Measurements from ENCODE around the gene HRH2. TPM values are rescaled to one million over a fixed set of nuclear protein-coding genes. Genes with fewer than 3 reads are reported as not detected.
A peak's percentile ranks its signal among the peaks of the same experiment; 100 is the strongest.

HRH2 gene
- total RNA-seq, 5 donors from 2014 or later (not counting 1 experiment from before 2014, with no cell fraction given): 2.9 to 14.4 (median 5.5) TPM

- POLR2A ChIA-PET: interaction anchor here in 1 of 2 donors (0.6 kb wide), 1 partner anchor 16 kb away, joined by 6 read pairs; no protein-coding TSS in a partner anchor
- H3K27me3 ChIP-seq (replicated peaks in 1 of 2; ENCODE audit: control insufficient read depth in 2 of 2, extremely low read depth in 1 of 2, insufficient read depth in 2 of 2, low read length in 1 of 2): peaks cover 0 to 4% of the 10 kb centered on the region in 2 experiments
These were observed 4.9 kb upstream of the HRH2 start for GRCh38 chr5:175652741-175653663.

GRCh38 chr5:175653763-175654162 is 4.1 kb upstream of the HRH2 start:
- WGBS (ENCODE audit: insufficient coverage): 98% methylated on average over 4 of the region's 4 CpGs
- H3K27me3 Mint-ChIP-seq: peaks cover 0 to 8% of the 10 kb centered on the region in 2 donors
- DNase-seq (no peak), ATAC-seq (replicated peaks in 1 of 4) (no peak)
- ChIA-PET CTCF (no interaction called here), POLR2A (interaction anchor here in 1 of 2 donors (0.6 kb wide), 1 partner anchor 16 kb away, joined by 6 read pairs; no protein-coding TSS in a partner anchor)
- peaks cover 56 to 87% of the 10 kb centered on the region in 2 experiments for H3K4me1 ChIP-seq (ENCODE audit: control insufficient read depth in 1 of 2, extremely low read depth in 1 of 2, insufficient read depth in 2 of 2, low read length in 2 of 2)
- peak overlapping the region; percentile 39 to 95 (median 63) for H3K4me3 Mint-ChIP-seq
- no peaks in the 10 kb centered on the region for H3K36me3 ChIP-seq (ENCODE audit: control insufficient read depth in 2 of 2, extremely low read depth in 1 of 2, insufficient read depth in 1 of 2, low read length in 1 of 2)
- H3K9me3 Mint-ChIP-seq: peaks cover 0 to 13% (median 7%) of the 10 kb centered on the region in 3 donors
- no peaks in the 10 kb centered on the region for H3K9me3 ChIP-seq
- H3K36me3 Mint-ChIP-seq: no peaks in the 10 kb centered on the region
- peak overlapping the region in 1 of 2 donors; percentile 49 for H3K4me3 ChIP-seq (ENCODE audit: control insufficient read depth in 1 of 2, extremely low read depth in 1 of 2, low read length in 1 of 2)
- peaks cover 79 to 94% (median 88%) of the 10 kb centered on the region in 3 donors for H3K4me1 Mint-ChIP-seq
- peaks cover 0 to 10% of the 10 kb centered on the region in 2 experiments for H3K27me3 ChIP-seq (replicated peaks in 1 of 2; ENCODE audit: control insufficient read depth in 2 of 2, extremely low read depth in 1 of 2, insufficient read depth in 2 of 2, low read length in 1 of 2)
- H3K27ac Mint-ChIP-seq: peak overlapping the region; percentile 83 to 89
- H3K27ac ChIP-seq (ENCODE audit: low read length): peak overlapping the region; percentile 66

More at GRCh38 chr5:175652741-175653663, 4.9 kb upstream of the HRH2 start:
- ATAC-seq (replicated peaks in 1 of 4): peak; percentile 83 to 95 (median 88)
- Mint-ChIP-seq H3K9me3 (peaks cover 0 to 16% (median 7%) of the 10 kb centered on the region in 3 donors), H3K4me3 (peak overlapping the region; percentile 56 to 95 (median 63)), H3K27ac (peak overlapping the region; percentile 83 to 89), H3K4me1 (peaks cover 78 to 91% (median 85%) of the 10 kb centered on the region in 3 donors), H3K27me3 (peaks cover 0 to 6% of the 10 kb centered on the region in 2 donors), H3K36me3 (no peaks in the 10 kb centered on the region)
- 11% methylated on average over 7 of the region's 11 CpGs for WGBS (ENCODE audit: insufficient coverage)
- Histone ChIP-seq H3K4me1 (ENCODE audit: control insufficient read depth in 1 of 2, extremely low read depth in 1 of 2, insufficient read depth in 2 of 2, low read length in 2 of 2) (peaks cover 54 to 80% of the 10 kb centered on the region in 2 experiments), H3K36me3 (ENCODE audit: control insufficient read depth in 2 of 2, extremely low read depth in 1 of 2, insufficient read depth in 1 of 2, low read length in 1 of 2) (no peaks in the 10 kb centered on the region), H3K9me3 (no peaks in the 10 kb centered on the region), H3K27ac (ENCODE audit: low read length) (peak overlapping the region; percentile 66), H3K4me3 (ENCODE audit: control insufficient read depth in 1 of 2, extremely low read depth in 1 of 2, low read length in 1 of 2) (peak overlapping the region; percentile 25 to 49)
- DNase-seq: peak; percentile 39 to 80 (median 58)
- CTCF ChIA-PET: interaction anchor here in 1 of 2 donors (0.6 kb wide), 1 partner anchor 85 kb away, joined by 4 read pairs; no protein-coding TSS in a partner anchor

- DNase-seq (no peak), ATAC-seq (replicated peaks in 1 of 4) (no peak)
- Histone ChIP-seq H3K4me3 (ENCODE audit: control insufficient read depth in 1 of 2, extremely low read depth in 1 of 2, low read length in 1 of 2) (no peak overlapping the region), H3K27ac (ENCODE audit: low read length) (peak overlapping the region; percentile 26), H3K4me1 (ENCODE audit: control insufficient read depth in 1 of 2, extremely low read depth in 1 of 2, insufficient read depth in 2 of 2, low read length in 2 of 2) (peaks cover 56 to 91% of the 10 kb centered on the region in 2 experiments), H3K36me3 (ENCODE audit: control insufficient read depth in 2 of 2, extremely low read depth in 1 of 2, insufficient read depth in 1 of 2, low read length in 1 of 2) (no peaks in the 10 kb centered on the region), H3K27me3 (replicated peaks in 1 of 2; ENCODE audit: control insufficient read depth in 2 of 2, extremely low read depth in 1 of 2, insufficient read depth in 2 of 2, low read length in 1 of 2) (peaks cover 0 to 13% of the 10 kb centered on the region in 2 experiments), H3K9me3 (no peaks in the 10 kb centered on the region)
- Mint-ChIP-seq H3K9me3 (peaks cover 0 to 9% (median 4%) of the 10 kb centered on the region in 3 donors), H3K27ac (peak overlapping the region; percentile 83 to 89), H3K4me1 (peaks cover 84 to 94% (median 88%) of the 10 kb centered on the region in 3 donors), H3K27me3 (peaks cover 0 to 8% of the 10 kb centered on the region in 2 donors), H3K4me3 (peak overlapping the region in 1 of 3 donors; percentile 95), H3K36me3 (no peaks in the 10 kb centered on the region)
- WGBS (ENCODE audit: insufficient coverage): 80% methylated on average over 5 of the region's 7 CpGs
- POLR2A ChIA-PET: no interaction called here
- CTCF ChIA-PET: interaction anchor here in 1 of 2 donors (1.0 kb wide), 1 partner anchor 120 kb away, joined by 3 read pairs; no protein-coding TSS in a partner anchor
These were observed 3.5 kb upstream of the HRH2 start for GRCh38 chr5:175654339-175654738.

- ChIA-PET POLR2A (no interaction called here), CTCF (interaction anchor here in 1 of 2 donors (1.0 kb wide), 1 partner anchor 121 kb away, joined by 3 read pairs; no protein-coding TSS in a partner anchor)
- Mint-ChIP-seq H3K27me3 (peaks cover 0 to 8% of the 10 kb centered on the region in 2 donors), H3K27ac (peak overlapping the region; percentile 83 to 89), H3K36me3 (no peaks in the 10 kb centered on the region), H3K4me1 (peaks cover 89 to 95% (median 92%) of the 10 kb centered on the region in 3 donors), H3K4me3 (peak overlapping the region in 1 of 3 donors; percentile 95), H3K9me3 (peaks cover 0 to 6% (median 4%) of the 10 kb centered on the region in 3 donors)
- Histone ChIP-seq H3K36me3 (ENCODE audit: control insufficient read depth in 2 of 2, extremely low read depth in 1 of 2, insufficient read depth in 1 of 2, low read length in 1 of 2) (no peaks in the 10 kb centered on the region), H3K27me3 (replicated peaks in 1 of 2; ENCODE audit: control insufficient read depth in 2 of 2, extremely low read depth in 1 of 2, insufficient read depth in 2 of 2, low read length in 1 of 2) (peaks cover 0 to 11% of the 10 kb centered on the region in 2 experiments), H3K9me3 (no peaks in the 10 kb centered on the region), H3K4me3 (ENCODE audit: control insufficient read depth in 1 of 2, extremely low read depth in 1 of 2, low read length in 1 of 2) (no peak overlapping the region), H3K4me1 (ENCODE audit: control insufficient read depth in 1 of 2, extremely low read depth in 1 of 2, insufficient read depth in 2 of 2, low read length in 2 of 2) (peaks cover 56 to 91% of the 10 kb centered on the region in 2 experiments), H3K27ac (ENCODE audit: low read length) (peak overlapping the region; percentile 26)
- ATAC-seq (replicated peaks in 1 of 4) (no peak), DNase-seq (no peak)
- WGBS (ENCODE audit: insufficient coverage): 81% methylated on average over 7 of the region's 8 CpGs
These were observed 3.1 kb upstream of the HRH2 start for GRCh38 chr5:175654807-175655206.

GRCh38 chr5:175655411-175655810 is 2.5 kb upstream of the HRH2 start:
- WGBS (ENCODE audit: insufficient coverage): 78% methylated on average over 1 of the region's 2 CpGs
- Histone ChIP-seq H3K4me3 (ENCODE audit: control insufficient read depth in 1 of 2, extremely low read depth in 1 of 2, low read length in 1 of 2) (no peak overlapping the region), H3K4me1 (ENCODE audit: control insufficient read depth in 1 of 2, extremely low read depth in 1 of 2, insufficient read depth in 2 of 2, low read length in 2 of 2) (peaks cover 56 to 91% of the 10 kb centered on the region in 2 experiments), H3K27me3 (replicated peaks in 1 of 2; ENCODE audit: control insufficient read depth in 2 of 2, extremely low read depth in 1 of 2, insufficient read depth in 2 of 2, low read length in 1 of 2) (peaks cover 0 to 9% of the 10 kb centered on the region in 2 experiments), H3K36me3 (ENCODE audit: control insufficient read depth in 2 of 2, extremely low read depth in 1 of 2, insufficient read depth in 1 of 2, low read length in 1 of 2) (no peaks in the 10 kb centered on the region), H3K27ac (ENCODE audit: low read length) (peak overlapping the region; percentile 26), H3K9me3 (no peaks in the 10 kb centered on the region)
- DNase-seq (no peak), ATAC-seq (replicated peaks in 1 of 4) (no peak)
- Mint-ChIP-seq H3K36me3 (peaks cover 5% of the 10 kb centered on the region), H3K27ac (peak overlapping the region; percentile 48 to 74), H3K4me1 (peaks cover 92 to 97% (median 94%) of the 10 kb centered on the region in 3 donors), H3K4me3 (peak overlapping the region in 1 of 3 donors; percentile 95), H3K9me3 (peaks cover 0 to 4% (median 4%) of the 10 kb centered on the region in 3 donors), H3K27me3 (peaks cover 0 to 8% of the 10 kb centered on the region in 2 donors)
- POLR2A ChIA-PET: no interaction called here
- CTCF ChIA-PET: no interaction called here

- H3K27me3 Mint-ChIP-seq: peaks cover 0 to 8% of the 10 kb centered on the region in 2 donors
- H3K27ac ChIP-seq (ENCODE audit: low read length): no peak overlapping the region
- no peaks in the 10 kb centered on the region for H3K9me3 ChIP-seq
- WGBS (ENCODE audit: insufficient coverage): 72% methylated on average over 2 of the region's 8 CpGs
- peaks cover 87 to 97% (median 91%) of the 10 kb centered on the region in 3 donors for H3K4me1 Mint-ChIP-seq
- DNase-seq: no peak
- peaks cover 16% of the 10 kb centered on the region for H3K36me3 Mint-ChIP-seq
- H3K4me3 ChIP-seq (ENCODE audit: control insufficient read depth in 1 of 2, extremely low read depth in 1 of 2, low read length in 1 of 2): no peak overlapping the region
- no peaks in the 10 kb centered on the region for H3K9me3 Mint-ChIP-seq
- peaks cover 46 to 78% of the 10 kb centered on the region in 2 experiments for H3K4me1 ChIP-seq (ENCODE audit: control insufficient read depth in 1 of 2, extremely low read depth in 1 of 2, insufficient read depth in 2 of 2, low read length in 2 of 2)
- ChIA-PET CTCF (interaction anchor here in 1 of 2 donors (0.7 kb wide), 1 partner anchor 121 kb away, joined by 5 read pairs; no protein-coding TSS in a partner anchor), POLR2A (no interaction called here)
- H3K4me3 Mint-ChIP-seq: peak overlapping the region; percentile 88 to 95 (median 90)
- H3K27ac Mint-ChIP-seq: peak overlapping the region; percentile 72 to 93
- no peaks in the 10 kb centered on the region for H3K36me3 ChIP-seq (ENCODE audit: control insufficient read depth in 2 of 2, extremely low read depth in 1 of 2, insufficient read depth in 1 of 2, low read length in 1 of 2)
- H3K27me3 ChIP-seq (replicated peaks in 1 of 2; ENCODE audit: control insufficient read depth in 2 of 2, extremely low read depth in 1 of 2, insufficient read depth in 2 of 2, low read length in 1 of 2): peaks cover 0 to 9% of the 10 kb centered on the region in 2 experiments
- ATAC-seq (replicated peaks in 1 of 4): no peak
These were observed 905 bp upstream of the HRH2 start for GRCh38 chr5:175656966-175657365.
